GM12874 (cell line): ENCODE measurements around the gene SSR1.

Experiments
- TF ChIP-seq, protein P1 (sequence below): IDR thresholded peaks from 2 replicates; pipeline ENCODE4 v1.5.1; 2011; ENCODE audit warnings: low read depth, mild to moderate bottlenecking, control low read depth, low read length, moderate library complexity; ENCODE audit not compliant: insufficient read depth

The SSR1 gene

DNA sequence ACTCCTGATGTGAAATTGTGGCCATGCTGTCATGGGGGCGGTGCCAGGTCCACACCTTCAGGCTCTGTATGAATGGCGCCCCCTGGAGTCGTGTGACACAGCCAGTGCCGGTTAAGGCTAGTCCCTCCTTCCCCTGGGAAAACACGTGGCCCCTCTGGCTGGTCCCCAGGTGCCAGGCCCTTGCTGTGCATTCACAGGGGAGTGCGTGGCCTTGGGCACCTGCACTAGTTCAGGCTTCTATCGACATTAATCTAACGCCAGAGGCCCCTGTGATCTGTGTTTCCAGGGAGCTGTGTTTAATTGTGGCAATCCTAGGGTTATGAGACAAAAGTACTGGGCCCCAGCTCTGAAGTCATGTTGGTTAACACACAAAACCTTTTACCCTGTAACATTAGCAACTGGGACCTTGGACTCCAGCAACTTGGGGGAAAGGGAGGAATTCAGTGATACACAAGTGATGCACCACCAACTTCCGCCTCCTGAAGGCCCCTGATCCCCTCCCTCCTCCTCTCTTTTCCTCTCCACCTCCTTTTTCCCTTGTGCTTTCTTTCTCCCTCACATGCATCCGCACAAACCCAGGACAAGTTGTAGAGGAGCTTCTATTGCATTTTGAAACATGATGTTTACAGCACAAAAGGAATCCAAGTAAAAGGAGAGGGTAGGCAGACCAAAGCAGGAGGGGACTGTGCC is 74.0 kb downstream of the SSR1 start:
- TF ChIP-seq, protein P1, sequence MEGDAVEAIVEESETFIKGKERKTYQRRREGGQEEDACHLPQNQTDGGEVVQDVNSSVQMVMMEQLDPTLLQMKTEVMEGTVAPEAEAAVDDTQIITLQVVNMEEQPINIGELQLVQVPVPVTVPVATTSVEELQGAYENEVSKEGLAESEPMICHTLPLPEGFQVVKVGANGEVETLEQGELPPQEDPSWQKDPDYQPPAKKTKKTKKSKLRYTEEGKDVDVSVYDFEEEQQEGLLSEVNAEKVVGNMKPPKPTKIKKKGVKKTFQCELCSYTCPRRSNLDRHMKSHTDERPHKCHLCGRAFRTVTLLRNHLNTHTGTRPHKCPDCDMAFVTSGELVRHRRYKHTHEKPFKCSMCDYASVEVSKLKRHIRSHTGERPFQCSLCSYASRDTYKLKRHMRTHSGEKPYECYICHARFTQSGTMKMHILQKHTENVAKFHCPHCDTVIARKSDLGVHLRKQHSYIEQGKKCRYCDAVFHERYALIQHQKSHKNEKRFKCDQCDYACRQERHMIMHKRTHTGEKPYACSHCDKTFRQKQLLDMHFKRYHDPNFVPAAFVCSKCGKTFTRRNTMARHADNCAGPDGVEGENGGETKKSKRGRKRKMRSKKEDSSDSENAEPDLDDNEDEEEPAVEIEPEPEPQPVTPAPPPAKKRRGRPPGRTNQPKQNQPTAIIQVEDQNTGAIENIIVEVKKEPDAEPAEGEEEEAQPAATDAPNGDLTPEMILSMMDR, result peak; percentile 84

DNA sequence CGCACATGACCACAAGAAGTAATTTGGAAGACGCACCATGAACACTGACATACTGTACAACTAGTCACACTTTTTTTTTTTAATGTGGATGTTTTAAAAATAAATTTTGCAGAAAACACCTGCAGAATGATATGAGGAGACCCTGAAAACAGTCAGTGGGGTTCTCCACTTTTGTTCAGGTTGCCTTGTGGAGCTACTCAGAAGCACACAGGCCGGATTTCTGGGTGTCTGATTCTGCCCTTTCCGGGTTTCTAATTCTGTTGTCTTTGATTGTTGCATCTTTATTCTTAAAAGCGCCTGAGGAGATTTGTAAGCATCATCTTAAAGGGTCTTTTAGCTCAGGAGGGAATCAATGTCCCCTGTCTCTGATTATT is 74.5 kb downstream of the SSR1 start:
- TF ChIP-seq, protein P1, result no peak

DNA sequence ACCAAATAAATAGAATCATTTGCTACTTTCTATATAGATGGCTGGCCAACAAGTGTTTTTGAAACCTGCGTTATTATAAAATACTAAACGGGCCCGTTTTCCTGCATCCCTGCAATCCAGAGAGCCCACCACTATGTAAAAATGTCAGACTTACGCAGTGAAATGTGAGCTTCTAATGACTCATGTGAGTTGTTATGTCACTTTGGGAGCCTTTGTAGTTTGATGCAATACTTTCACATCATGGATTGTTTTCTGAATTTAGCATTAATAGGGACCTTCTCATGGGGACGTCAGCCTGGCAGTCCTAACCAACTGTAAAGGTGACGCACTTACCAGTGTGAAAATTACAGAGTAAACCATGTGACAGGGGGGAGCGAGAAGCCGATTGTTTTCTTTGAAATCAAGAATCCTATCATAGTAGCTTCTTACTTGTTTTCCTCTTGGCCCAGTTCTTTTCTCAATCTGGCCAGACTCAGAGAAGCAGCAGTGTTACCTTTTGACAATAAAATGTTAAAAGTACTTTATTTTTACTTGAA is 75.3 kb downstream of the SSR1 start:
- TF ChIP-seq, protein P1, result no peak

DNA sequence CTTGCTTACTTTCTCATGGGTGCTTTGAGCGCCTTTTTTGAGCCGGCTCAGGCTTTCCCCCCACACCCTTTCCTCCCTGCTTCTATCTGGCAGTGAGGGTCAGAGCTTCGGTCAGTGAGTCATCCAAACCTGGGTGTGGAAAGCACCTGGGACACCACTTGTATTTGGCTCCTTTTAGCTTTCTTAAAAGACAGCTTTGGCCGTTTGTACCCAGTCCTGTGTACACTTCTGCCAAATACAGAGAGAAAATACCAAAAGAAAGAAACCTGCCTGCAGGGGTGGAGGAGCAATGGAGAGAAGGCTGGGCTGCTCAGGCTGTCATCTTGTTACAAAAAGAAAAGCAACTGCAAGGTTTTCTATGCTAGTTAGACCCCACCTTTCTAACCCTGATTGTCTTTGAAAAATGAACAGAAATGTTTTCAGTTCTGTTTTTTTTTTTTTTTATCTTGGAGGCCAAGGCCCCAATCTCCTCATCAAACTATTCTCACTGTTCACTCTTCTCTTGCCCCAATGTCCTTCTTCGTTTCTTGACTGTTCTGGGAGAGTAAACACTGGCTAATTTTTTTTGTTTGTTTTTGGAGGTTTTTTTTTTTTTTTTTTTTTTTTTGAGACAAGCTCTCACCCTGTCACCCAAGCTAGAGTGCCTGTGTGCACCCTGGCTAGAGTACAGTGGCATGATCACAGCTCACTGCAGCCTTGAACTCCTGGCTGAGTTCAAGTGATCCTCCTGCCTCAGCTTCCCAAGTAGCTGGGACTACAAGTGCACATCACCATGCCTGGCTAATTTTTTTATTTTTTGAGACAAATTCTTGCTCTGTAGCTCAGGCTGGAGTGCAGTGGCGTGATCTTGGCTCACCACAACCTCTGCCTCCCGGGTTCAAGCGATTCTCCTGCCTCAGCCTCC is 76.4 kb downstream of the SSR1 start:
- TF ChIP-seq, protein P1, result no peak

DNA sequence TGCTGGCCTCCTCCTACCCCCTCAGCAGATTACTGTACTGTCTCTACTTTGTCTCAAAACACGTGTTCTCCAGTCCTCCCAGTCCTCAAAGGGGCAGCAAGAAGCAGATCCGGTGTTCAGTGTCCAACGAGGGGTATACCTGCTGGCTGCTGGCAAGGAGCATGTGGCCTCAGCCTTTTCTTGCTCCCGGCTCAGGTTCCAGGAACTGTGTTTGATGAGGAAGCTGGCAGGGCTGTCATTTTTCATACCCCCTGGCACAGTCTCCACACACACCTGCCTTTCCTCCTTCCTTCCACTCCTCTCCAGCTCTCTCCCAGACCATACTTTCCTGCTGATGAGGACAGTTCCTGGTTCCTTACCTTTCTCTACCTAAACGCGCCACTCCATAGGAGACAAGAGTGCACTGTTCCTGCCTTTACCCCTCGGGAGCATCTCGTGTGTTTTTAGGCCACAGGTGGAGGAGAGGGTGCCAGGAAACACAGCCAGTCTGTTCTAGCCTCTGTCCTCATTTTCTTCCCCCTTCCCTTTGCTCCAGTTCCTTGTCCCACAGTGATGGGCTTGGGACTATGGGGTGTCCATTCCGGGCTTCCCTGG is 77.2 kb downstream of the SSR1 start:
- TF ChIP-seq, protein P1, result no peak

DNA sequence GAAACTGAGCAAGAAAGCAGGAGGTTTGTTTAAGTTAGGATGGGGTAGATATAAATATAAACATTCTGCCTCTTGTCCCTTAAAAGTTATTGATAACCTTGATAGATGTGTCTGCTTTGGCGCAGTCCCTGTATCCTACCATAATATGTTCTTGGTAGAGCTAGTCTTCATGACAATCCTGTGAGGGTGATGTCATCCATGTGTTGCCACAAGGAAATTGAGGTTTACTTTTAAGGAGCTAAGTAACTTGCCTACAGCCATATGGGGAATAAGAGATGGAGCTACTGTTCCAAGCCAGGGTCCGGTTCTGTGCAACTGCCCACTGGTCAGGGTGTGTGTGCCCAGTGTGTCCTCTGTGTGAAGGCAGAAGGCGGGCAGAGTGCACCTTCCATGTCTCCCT is 78.5 kb downstream of the SSR1 start:
- TF ChIP-seq, protein P1, result no peak

DNA sequence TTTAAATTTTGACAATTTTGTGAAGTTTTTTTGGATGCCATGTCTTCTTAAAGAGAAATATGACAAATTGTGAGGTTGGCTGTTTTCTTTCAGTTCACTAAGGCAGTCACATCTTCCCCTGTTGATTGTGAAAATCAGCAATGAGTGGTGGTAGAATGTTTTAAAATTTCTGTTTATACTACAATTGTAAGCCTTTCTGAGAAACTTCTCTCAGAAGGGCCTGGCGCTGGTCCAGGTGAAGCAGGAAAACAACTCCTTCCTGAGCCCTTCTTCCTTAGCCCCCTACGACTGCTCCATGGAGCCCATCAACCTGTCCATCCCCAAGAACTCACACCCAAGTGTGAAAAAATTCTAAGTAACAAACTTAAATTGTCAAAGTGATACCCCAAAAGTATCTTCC is 80.6 kb downstream of the SSR1 start:
- TF ChIP-seq, protein P1, result no peak
